B cell (primary cell): ENCODE measurements around the gene GFAP. TPM values are rescaled to one million over a fixed set of nuclear protein-coding genes. Genes with fewer than 3 reads are reported as not detected.

Experiments
- ATAC-seq: fragments of 200-7000 bp; cut with Tn5 transposase; one replicate; pipeline ENCODE4 v1.10.0; 2021; ENCODE audit warnings: low read depth, mild to moderate bottlenecking, moderate number of reproducible peaks, moderate library complexity
- CTCF ChIA-PET: fragments of 350-600 bp; sonication (Branson Sonifier 250); formaldehyde crosslinking; loops from one replicate; lab custom pipeline; 2021; ENCODE audit warnings: antibody characterized with exemption, inconsistent platforms; lab: Charles Lee
- POLR2A ChIA-PET: fragments of 350-600 bp; sonication (Branson Sonifier 250); formaldehyde crosslinking; loops from one replicate; lab custom pipeline; 2021; ENCODE audit warnings: antibody characterized with exemption; lab: Charles Lee
- DNase-seq: peaks from one replicate; pipeline ENCODE4 v3.0.0; 2013
- H2AFZ ChIP-seq: 2 replicates; pipeline ENCODE4 v1.6.1; 2012; ENCODE audit warnings: mild to moderate bottlenecking, low read depth, low read length; ENCODE audit not compliant: insufficient read depth, poor library complexity, severe bottlenecking
- H3K27ac ChIP-seq, 2 donors: 1 replicate in 1 of 2; 2 replicates in 1 of 2; pipeline ENCODE4 v1.5.1; 2012 to 2013; ENCODE audit warnings: low read length in 2 of 2, mild to moderate bottlenecking in 2 of 2, moderate library complexity in 1 of 2
- H3K27me3 ChIP-seq, 4 experiments: fragments of 200-600 bp in 1 of 4; sonication (generic) in 1 of 4; replicated peaks in 1 of 4; 1 replicate in 2 of 4; 2 replicates in 2 of 4; pipeline versions ENCODE4 v1.6.1 to v1.7.0; 2013 to 2016; ENCODE audit warnings: low read length in 3 of 4, mild to moderate bottlenecking in 2 of 4, mixed read lengths in 1 of 4, moderate library complexity in 1 of 4; ENCODE audit not compliant: insufficient read depth in 4 of 4, control insufficient read depth in 3 of 4; ENCODE audit errors: control extremely low read depth in 1 of 4
- H3K36me3 ChIP-seq, 2 experiments: replicated peaks in 1 of 2; 1 replicate in 1 of 2; 2 replicates in 1 of 2; pipeline versions ENCODE4 v1.6.1 to v1.7.1; 2013; ENCODE audit warnings: low read length in 1 of 2; ENCODE audit not compliant: insufficient read depth in 2 of 2, control insufficient read depth in 1 of 2; ENCODE audit errors: control extremely low read depth in 1 of 2, extremely low read depth in 1 of 2
- H3K4me1 ChIP-seq, 2 donors: fragments of 200-600 bp in 1 of 2; sonication (generic) in 1 of 2; 1 replicate in 1 of 2; 2 replicates in 1 of 2; pipeline versions ENCODE4 v1.5.1 to v1.6.1; 2013 to 2017; ENCODE audit warnings: low read length in 2 of 2; ENCODE audit not compliant: control insufficient read depth in 2 of 2, insufficient read depth in 2 of 2
- H3K4me2 ChIP-seq: replicated peaks from 2 replicates; pipeline ENCODE3; 2012; ENCODE audit warnings: mild to moderate bottlenecking, low read depth, low read length; ENCODE audit not compliant: poor library complexity, severe bottlenecking
- H3K4me3 ChIP-seq, 5 experiments: fragments of 200-600 bp in 1 of 5; sonication (generic) in 1 of 5; 1 replicate in 3 of 5; 2 replicates in 2 of 5; pipeline versions ENCODE4 v1.5.1 to v1.7.0; 2011 to 2016; ENCODE audit warnings: low read length in 4 of 5, mild to moderate bottlenecking in 4 of 5, low read depth in 2 of 5, control low read depth in 1 of 5, moderate library complexity in 1 of 5; ENCODE audit not compliant: insufficient read depth in 1 of 5; ENCODE audit errors: control extremely low read depth in 1 of 5, extremely low read depth in 1 of 5
- H3K79me2 ChIP-seq: fragments of 200-600 bp; sonication (generic); one replicate; pipeline ENCODE4 v1.6.0; 2016; ENCODE audit warnings: low read length; ENCODE audit not compliant: control insufficient read depth, insufficient read depth
- H3K9ac ChIP-seq: fragments of 200-600 bp; sonication (generic); 2 replicates; pipeline ENCODE4 v1.6.1; 2017; ENCODE audit warnings: mild to moderate bottlenecking, low read length, moderate library complexity
- H3K9me3 ChIP-seq, 3 donors: one replicate each; pipeline versions ENCODE4 v1.6.1 to v1.7.1; 2013; ENCODE audit warnings: low read length in 2 of 3; ENCODE audit not compliant: control insufficient read depth in 2 of 3, insufficient read depth in 1 of 3; ENCODE audit errors: control extremely low read depth in 1 of 3
- H4K20me1 ChIP-seq: 2 replicates; pipeline ENCODE4 v1.6.0; 2012; ENCODE audit warnings: mild to moderate bottlenecking, low read length; ENCODE audit not compliant: insufficient read depth, control insufficient read depth, poor library complexity, severe bottlenecking
- H3K27ac Mint-ChIP-seq: one replicate; pipeline ENCODE4 v1.8.0; 2021; ENCODE audit warnings: mixed read lengths
- H3K27me3 Mint-ChIP-seq: one replicate; pipeline ENCODE4 v1.8.0; 2021; ENCODE audit warnings: mixed read lengths
- H3K4me1 Mint-ChIP-seq: one replicate; pipeline ENCODE4 v1.8.0; 2021; ENCODE audit warnings: mixed read lengths
- H3K4me3 Mint-ChIP-seq: one replicate; pipeline ENCODE4 v1.8.0; 2021; ENCODE audit warnings: mixed read lengths
- H3K9me3 Mint-ChIP-seq: one replicate; pipeline ENCODE4 v1.8.0; 2022; ENCODE audit warnings: mixed read lengths; ENCODE audit not compliant: insufficient read depth
- CTCF ChIP-seq: fragments of 200-600 bp; IDR thresholded peaks from one replicate; pipeline ENCODE4 v1.8.0; 2022; ENCODE audit warnings: antibody characterized with exemption, mild to moderate bottlenecking
- EZH2 ChIP-seq: IDR thresholded peaks from 2 replicates; pipeline ENCODE4 v1.6.1; 2012; ENCODE audit warnings: borderline replicate concordance, low read depth, mild to moderate bottlenecking, moderate library complexity, low read length; ENCODE audit not compliant: insufficient read depth, poor library complexity, severe bottlenecking
- WGBS: methylation state at CpG from one replicate; pipeline ENCODE4 v1.1.5; 2013; ENCODE audit warnings: missing lambda C conversion rate; ENCODE audit not compliant: insufficient coverage; 5-methylcytosine and 5-hydroxymethylcytosine counted together
- intact Hi-C: fragments of 100-400 bp; cut with micrococcal nuclease; formaldehyde crosslinking; loops from one replicate; pipeline ENCODE4 v1.10.0; 2022
- polyA plus RNA-seq: library from polyadenylated mRNA; depleted of rRNA; stranded (reverse); fragments of >200 nt; gene quantifications from 2 replicates; pipeline ENCODE4 v1.2.3, GENCODE V29; 2012
- total RNA-seq, 2 donors: library from RNA; stranded (reverse); fragments of 120-200 nt in 1 of 2; gene quantifications; 1 replicate in 1 of 2; 2 replicates in 1 of 2; pipeline versions ENCODE4 v1.2.3 to v1.2.4, GENCODE V29; 2013 to 2022

Gene GFAP
- total and polyA plus RNA-seq, 2 donors (not counting 1 experiment from before 2014, with no cell fraction given): not detected

- Histone ChIP-seq H3K79me2 (peaks cover 4% of the 10 kb centered on the region), H3K4me2 (no peak overlapping the region), H3K9ac (no peak overlapping the region), H3K36me3 (peaks cover 14 to 71% of the 10 kb centered on the region in 2 experiments), H3K4me1 (no peaks in the 10 kb centered on the region), H2AFZ (no peak overlapping the region), H3K9me3 (no peaks in the 10 kb centered on the region), H3K27ac (no peak overlapping the region), H4K20me1 (no peaks in the 10 kb centered on the region), H3K4me3 (no peak overlapping the region), H3K27me3 (no peaks in the 10 kb centered on the region)
- no peaks in the 10 kb centered on the region for H3K4me1 Mint-ChIP-seq
- ChIA-PET CTCF (interaction anchor here (0.6 to 3.6 kb wide), 7 partner anchors 11 to 1233 kb away, joined by 3 to 25 read pairs (median 3); no protein-coding TSS in a partner anchor), POLR2A (no interaction called here)
- 100% methylated on average over 4 of the region's 5 CpGs for WGBS
- ATAC-seq (no peak), DNase-seq (no peak)
- H3K27ac Mint-ChIP-seq: no peak overlapping the region
- H3K4me3 Mint-ChIP-seq: no peak overlapping the region
- H3K27me3 Mint-ChIP-seq: no peaks in the 10 kb centered on the region
- no peaks in the 10 kb centered on the region for H3K9me3 Mint-ChIP-seq
- intact Hi-C loops: no loop called here
- TF ChIP-seq CTCF (no peak), EZH2 (no peak)
Observed at GRCh38 chr17:44877121-44877520, 38.2 kb downstream of the GFAP start.

- H3K4me2 ChIP-seq: no peak overlapping the region
- ChIA-PET CTCF (interaction anchor here (1.0 to 1.1 kb wide), 2 partner anchors 14 to 96 kb away, joined by 3 read pairs; no protein-coding TSS in a partner anchor), POLR2A (no interaction called here)
- intact Hi-C loops: no loop called here
- no peak overlapping the region for H2AFZ ChIP-seq
- Mint-ChIP-seq H3K27ac (no peak overlapping the region), H3K9me3 (no peaks in the 10 kb centered on the region), H3K4me3 (no peak overlapping the region), H3K4me1 (no peaks in the 10 kb centered on the region), H3K27me3 (no peaks in the 10 kb centered on the region)
- WGBS: 93% methylated on average over 6 of the region's 6 CpGs
- no peak overlapping the region for H3K4me3 ChIP-seq
- no peaks in the 10 kb centered on the region for H3K4me1 ChIP-seq
- no peaks in the 10 kb centered on the region for H3K27me3 ChIP-seq
- ATAC-seq (no peak), DNase-seq (no peak)
- peaks cover 4% of the 10 kb centered on the region for H3K79me2 ChIP-seq
- TF ChIP-seq EZH2 (no peak), CTCF (no peak)
- H3K9me3 ChIP-seq: no peaks in the 10 kb centered on the region
- H3K36me3 ChIP-seq: peaks cover 13 to 69% of the 10 kb centered on the region in 2 experiments
- H3K27ac ChIP-seq: no peak overlapping the region
- H3K9ac ChIP-seq: no peak overlapping the region
- H4K20me1 ChIP-seq: no peaks in the 10 kb centered on the region
Observed at GRCh38 chr17:44875761-44876160, 39.5 kb downstream of the GFAP start.
